ENCODE measurements around the gene CHAF1A. TPM values are rescaled to one million over a fixed set of nuclear protein-coding genes. Genes with fewer than 3 reads are reported as not detected.

Gene CHAF1A
- polyA plus RNA-seq, 1 donor from 2014 or later = 9.4 TPM

- no peak overlapping the region for H2AFZ ChIP-seq (ENCODE audit: low read depth, low read length)
- H3K27ac ChIP-seq (ENCODE audit: low read length) = peak overlapping the region; percentile 77
- peak overlapping the region; percentile 78 for H3K4me2 ChIP-seq (ENCODE audit: low read length)
- H3K36me3 ChIP-seq (ENCODE audit: insufficient read depth, low read length) = no peaks in the 10 kb centered on the region
- TF ChIP-seq RAD21 (conservative IDR thresholded peaks at IDR 0.05) = no peak
- no peak for TF ChIP-seq MXI1 (conservative IDR thresholded peaks at IDR 0.05; ENCODE audit: poor library complexity, severe bottlenecking)
- no peak for TF ChIP-seq POLR2AphosphoS5 (IDR thresholded peaks at IDR 0.05)
- TF ChIP-seq REST (IDR thresholded peaks at IDR 0.05; ENCODE audit: borderline replicate concordance) = no peak
- TF ChIP-seq SMC3 (conservative IDR thresholded peaks at IDR 0.05; ENCODE audit: poor library complexity) = no peak
- no peak for TF ChIP-seq EZH2 (IDR thresholded peaks at IDR 0.05; ENCODE audit: borderline replicate concordance, insufficient read depth, low read length, poor library complexity, severe bottlenecking)
- TF ChIP-seq TAF1 (IDR thresholded peaks at IDR 0.05; ENCODE audit: low read depth) = no peak
- no peaks in the 10 kb centered on the region for H3F3A ChIP-seq (ENCODE audit: insufficient read depth, low read length, poor library complexity, severe bottlenecking)
- H3K9me2 ChIP-seq (ENCODE audit: insufficient read depth, low read length) = no peaks in the 10 kb centered on the region
- H3K4me3 ChIP-seq (ENCODE audit: low read length) = peak overlapping the region; percentile 100
- no peaks in the 10 kb centered on the region for H3K9me3 ChIP-seq (ENCODE audit: low read length)
- H3K79me2 ChIP-seq (replicated peaks; ENCODE audit: insufficient read depth, low read length) = peaks cover 55% of the 10 kb centered on the region
- no peaks in the 10 kb centered on the region for H4K20me1 ChIP-seq (ENCODE audit: insufficient read depth)
- peak overlapping the region; percentile 89 for H3K9ac ChIP-seq (ENCODE audit: low read length)
- no peaks in the 10 kb centered on the region for H3K27me3 ChIP-seq (ENCODE audit: insufficient read depth, low read depth, low read length)
These were observed 2.7 kb upstream of the CHAF1A start for GRCh38 chr19:4399812-4400134.

- no peaks in the 10 kb centered on the region for H3K36me3 ChIP-seq (ENCODE audit: insufficient read depth, low read length)
- H3K4me2 ChIP-seq (ENCODE audit: low read length) = peak within 1 kb of the TSS; percentile 78
- TF ChIP-seq POLR2AphosphoS5 (IDR thresholded peaks at IDR 0.05) (peak; percentile 77), EP300 (conservative IDR thresholded peaks at IDR 0.05; ENCODE audit: poor library complexity, severe bottlenecking) (peak; percentile 51), REST (IDR thresholded peaks at IDR 0.05; ENCODE audit: borderline replicate concordance) (no peak), CTCF (IDR thresholded peaks at IDR 0.05; ENCODE audit: poor library complexity, severe bottlenecking) (peak; percentile 98), MXI1 (conservative IDR thresholded peaks at IDR 0.05; ENCODE audit: poor library complexity, severe bottlenecking) (peak; percentile 42), EZH2 (IDR thresholded peaks at IDR 0.05; ENCODE audit: borderline replicate concordance, insufficient read depth, low read length, poor library complexity, severe bottlenecking) (no peak), SMC3 (conservative IDR thresholded peaks at IDR 0.05; ENCODE audit: poor library complexity) (peak; percentile 79), TAF1 (IDR thresholded peaks at IDR 0.05; ENCODE audit: low read depth) (peak; percentile 37), RAD21 (conservative IDR thresholded peaks at IDR 0.05) (peak; percentile 70)
- H3F3A ChIP-seq (ENCODE audit: insufficient read depth, low read length, poor library complexity, severe bottlenecking) = no peaks in the 10 kb centered on the region
- no peaks in the 10 kb centered on the region for H3K9me2 ChIP-seq (ENCODE audit: insufficient read depth, low read length)
- no peak within 1 kb of the TSS for H2AFZ ChIP-seq (ENCODE audit: low read depth, low read length)
- H3K27ac ChIP-seq (ENCODE audit: low read length) = peak within 1 kb of the TSS; percentile 77
- peak within 1 kb of the TSS; percentile 89 for H3K9ac ChIP-seq (ENCODE audit: low read length)
- no peaks in the 10 kb centered on the region for H4K20me1 ChIP-seq (ENCODE audit: insufficient read depth)
- no peaks in the 10 kb centered on the region for H3K9me3 ChIP-seq (ENCODE audit: low read length)
- H3K27me3 ChIP-seq (ENCODE audit: insufficient read depth, low read depth, low read length) = no peaks in the 10 kb centered on the region
- H3K4me3 ChIP-seq (ENCODE audit: low read length) = peak within 1 kb of the TSS; percentile 100
- peaks cover 60% of the 10 kb centered on the region for H3K79me2 ChIP-seq (replicated peaks; ENCODE audit: insufficient read depth, low read length)
These were observed 2.1 kb upstream of the CHAF1A start, which contains the start of gene SH3GL1 for GRCh38 chr19:4400135-4400936. Gene SH3GL1 (minus strand): TSS chr19:4400547. CDS start chr19:4400368, 179 bp downstream.
